H9 (cell line): Measurements from ENCODE around the gene ADAM8. TPM values are rescaled to one million over a fixed set of nuclear protein-coding genes. Genes with fewer than 3 reads are reported as not detected.

ENCODE experiments used
- DNase-seq: peaks from one replicate; pipeline ENCODE4 v3.0.0-alpha.2; 2017
- H2AFZ ChIP-seq: one replicate; pipeline ENCODE4 v1.6.1; 2013; ENCODE audit warnings: mild to moderate bottlenecking, low read length, control low read depth, moderate library complexity
- H2AK5ac ChIP-seq: 2 replicates; pipeline ENCODE4 v1.6.1; 2013; ENCODE audit warnings: low read length, control low read depth, mixed read lengths; ENCODE audit not compliant: insufficient read length
- H2BK120ac ChIP-seq: one replicate; pipeline ENCODE4 v1.6.1; 2013; ENCODE audit warnings: low read depth, mild to moderate bottlenecking, low read length, control low read depth, inconsistent platforms; ENCODE audit not compliant: poor library complexity, severe bottlenecking
- H2BK12ac ChIP-seq: 2 replicates; pipeline ENCODE4 v1.6.1; 2013; ENCODE audit warnings: low read length, control low read depth, mixed read lengths, low read depth; ENCODE audit not compliant: insufficient read length
- H2BK15ac ChIP-seq: 2 replicates; pipeline ENCODE4 v1.6.1; 2013; ENCODE audit warnings: low read depth, low read length, control low read depth
- H2BK20ac ChIP-seq: one replicate; pipeline ENCODE4 v1.6.1; 2013; ENCODE audit warnings: low read depth, mild to moderate bottlenecking, low read length, control low read depth, inconsistent platforms; ENCODE audit not compliant: poor library complexity, severe bottlenecking
- H2BK5ac ChIP-seq: 2 replicates; pipeline ENCODE4 v1.6.1; 2013; ENCODE audit warnings: low read length, control low read depth, mixed read lengths; ENCODE audit not compliant: insufficient read length
- H3K14ac ChIP-seq: 2 replicates; pipeline ENCODE4 v1.6.1; 2013; ENCODE audit warnings: low read length, control low read depth; ENCODE audit not compliant: insufficient read depth
- H3K18ac ChIP-seq: 2 replicates; pipeline ENCODE4 v1.6.1; 2013; ENCODE audit warnings: low read depth, mild to moderate bottlenecking, mixed read lengths, low read length, control low read depth; ENCODE audit not compliant: insufficient read length
- H3K23ac ChIP-seq: 2 replicates; pipeline ENCODE4 v1.6.1; 2013; ENCODE audit warnings: low read length, control low read depth, mixed read lengths, low read depth; ENCODE audit not compliant: insufficient read length
- H3K23me2 ChIP-seq: 2 replicates; pipeline ENCODE4 v1.6.1; 2013; ENCODE audit warnings: low read depth, mild to moderate bottlenecking, mixed read lengths, low read length, control low read depth; ENCODE audit not compliant: insufficient read length, poor library complexity, severe bottlenecking
- H3K27ac ChIP-seq: 2 replicates; pipeline ENCODE4 v1.5.1; 2013; ENCODE audit warnings: low read length, control low read depth, mixed read lengths, low read depth; ENCODE audit not compliant: insufficient read length
- H3K27me3 ChIP-seq: 2 replicates; pipeline ENCODE4 v1.6.1; 2013; ENCODE audit warnings: low read length, control low read depth, inconsistent platforms; ENCODE audit not compliant: insufficient read depth
- H3K4ac ChIP-seq: 2 replicates; pipeline ENCODE4 v1.6.1; 2013; ENCODE audit warnings: low read depth, mild to moderate bottlenecking, control low read depth, inconsistent platforms, low read length, moderate library complexity
- H3K4me1 ChIP-seq: 2 replicates; pipeline ENCODE4 v1.6.1; 2013; ENCODE audit warnings: low read length, control low read depth, inconsistent platforms; ENCODE audit not compliant: insufficient read depth
- H3K4me2 ChIP-seq: 2 replicates; pipeline ENCODE4 v1.6.1; 2013; ENCODE audit warnings: low read length, control low read depth, mixed read lengths; ENCODE audit not compliant: insufficient read length, insufficient read depth
- H3K56ac ChIP-seq: 2 replicates; pipeline ENCODE4 v1.6.1; 2013; ENCODE audit warnings: low read depth, mild to moderate bottlenecking, mixed read lengths, low read length, control low read depth; ENCODE audit not compliant: insufficient read length
- H3K79me1 ChIP-seq: 2 replicates; pipeline ENCODE4 v1.6.1; 2013; ENCODE audit warnings: low read depth, mild to moderate bottlenecking, moderate library complexity, low read length, control low read depth, inconsistent platforms; ENCODE audit not compliant: insufficient read depth, poor library complexity, severe bottlenecking
- H3K79me2 ChIP-seq: 2 replicates; pipeline ENCODE4 v1.6.1; 2013; ENCODE audit warnings: low read length, control low read depth, inconsistent platforms; ENCODE audit not compliant: insufficient read depth
- H3K9ac ChIP-seq: 2 replicates; pipeline ENCODE4 v1.6.1; 2013; ENCODE audit warnings: low read length, control low read depth, mixed read lengths; ENCODE audit not compliant: insufficient read length; ENCODE audit errors: extremely low read depth
- H3K9me3 ChIP-seq: one replicate; pipeline ENCODE4 v1.6.1; 2013; ENCODE audit warnings: low read depth, low read length, inconsistent platforms; ENCODE audit not compliant: control insufficient read depth
- H3T11ph ChIP-seq: one replicate; pipeline ENCODE4 v1.6.1; 2013; ENCODE audit warnings: mild to moderate bottlenecking, low read length, control low read depth, inconsistent platforms
- H4K20me1 ChIP-seq: one replicate; pipeline ENCODE4 v1.6.1; 2013; ENCODE audit not compliant: control insufficient read depth, insufficient read length, insufficient read depth
- H4K5ac ChIP-seq: 2 replicates; pipeline ENCODE4 v1.6.1; 2013; ENCODE audit warnings: low read depth, mild to moderate bottlenecking, mixed read lengths, low read length, control low read depth; ENCODE audit not compliant: insufficient read length
- H4K8ac ChIP-seq: replicated peaks from 2 replicates; pipeline ENCODE4 v1.6.1; 2013; ENCODE audit warnings: low read length, control low read depth, mixed read lengths, low read depth; ENCODE audit not compliant: insufficient read length
- H4K91ac ChIP-seq: 2 replicates; pipeline ENCODE4 v1.6.1; 2013; ENCODE audit warnings: low read depth, mild to moderate bottlenecking, moderate library complexity, mixed read lengths, low read length, control low read depth; ENCODE audit not compliant: insufficient read length
- H3K27ac Mint-ChIP-seq, 3 experiments: 2 replicates in 2 of 3; 3 replicates in 1 of 3; pipeline ENCODE4 v1.8.0; 2020 to 2021; ENCODE audit warnings: mixed read lengths in 3 of 3, mild to moderate bottlenecking in 1 of 3, moderate library complexity in 1 of 3
- H3K27me3 Mint-ChIP-seq: 2 replicates; pipeline ENCODE4 v1.8.0; 2021; ENCODE audit warnings: low read depth, mild to moderate bottlenecking, moderate library complexity, mixed read lengths
- H3K36me3 Mint-ChIP-seq, 3 experiments: 2 replicates in 2 of 3; 3 replicates in 1 of 3; pipeline ENCODE4 v1.8.0; 2020 to 2021; ENCODE audit warnings: low read depth in 3 of 3, mixed read lengths in 3 of 3; ENCODE audit not compliant: insufficient read depth in 1 of 3
- H3K4me1 Mint-ChIP-seq, 2 experiments: 2 replicates each; pipeline ENCODE4 v1.8.0; 2020; ENCODE audit warnings: mixed read lengths in 2 of 2
- H3K4me3 Mint-ChIP-seq, 2 experiments: 2 replicates in 1 of 2; 3 replicates in 1 of 2; pipeline ENCODE4 v1.8.0; 2020 to 2021; ENCODE audit warnings: mild to moderate bottlenecking in 2 of 2, mixed read lengths in 2 of 2, moderate library complexity in 1 of 2
- H3K9me3 Mint-ChIP-seq, 2 experiments: 2 replicates in 1 of 2; 3 replicates in 1 of 2; pipeline ENCODE4 v1.8.0; 2020; ENCODE audit warnings: mild to moderate bottlenecking in 2 of 2, mixed read lengths in 2 of 2, moderate library complexity in 1 of 2
- CTCF ChIP-seq: fragments of 200-600 bp; sonication (generic); conservative IDR thresholded peaks from 3 replicates; pipeline ENCODE4 v1.8.0; 2021; ENCODE audit warnings: antibody characterized with exemption, mild to moderate bottlenecking
- WGBS: extraction: QIAGEN DNeasy Blood & Tissue Kit; methylation state at CpG from one replicate; pipeline ENCODE4 v1.1.7; 2013; ENCODE audit warnings: missing lambda C conversion rate, low lambda C conversion rate, mixed read lengths; ENCODE audit not compliant: insufficient read length; ENCODE audit errors: extremely low coverage; 5-methylcytosine and 5-hydroxymethylcytosine counted together
- total RNA-seq: library from RNA; stranded (reverse); gene quantifications from 2 replicates; pipeline ENCODE4 v1.2.1, GENCODE V29; 2021

ADAM8 gene
- total RNA-seq, 1 experiment from 2014 or later: 5.4 TPM

GRCh38 chr10:133237241-133237587, 39.5 kb downstream of the ADAM8 start:
- Histone ChIP-seq H2AFZ (no peak overlapping the region), H3K4me1 (no peaks in the 10 kb centered on the region; the same call in 1 of the 2 replicates), H3K23ac (no peak overlapping the region), H3K23me2 (peaks cover 14% of the 10 kb centered on the region), H3K79me1 (no peaks in the 10 kb centered on the region), H3K9ac (no peak overlapping the region), H3K9me3 (no peaks in the 10 kb centered on the region), H3K79me2 (no peaks in the 10 kb centered on the region), H4K20me1 (no peaks in the 10 kb centered on the region), H3K4ac (no peak overlapping the region), H2BK20ac (no peak overlapping the region), H2BK5ac (no peak overlapping the region), H3K56ac (no peak overlapping the region), H3K4me2 (peak overlapping the region; percentile 27), H3K27me3 (peaks cover 14% of the 10 kb centered on the region; the same call in 1 of the 2 replicates), H2BK12ac (no peak overlapping the region), H3K27ac (no peak overlapping the region), H3T11ph (no peak overlapping the region), H4K91ac (no peak overlapping the region), H2BK15ac (no peak overlapping the region), H3K14ac (peak overlapping the region; percentile 24; the same call in 1 of the 2 replicates), H4K5ac (no peak overlapping the region), H4K8ac (no peak overlapping the region), H3K18ac (peak overlapping the region; percentile 18), H2BK120ac (no peak overlapping the region), H2AK5ac (no peak overlapping the region)
- DNase-seq: no peak
- H3K9me3 Mint-ChIP-seq: no peaks in the 10 kb centered on the region; a peak in 1 of 5 replicates
- TF ChIP-seq CTCF: no peak
- peaks cover 13 to 22% of the 10 kb centered on the region in 2 experiments for H3K4me1 Mint-ChIP-seq
- H3K27me3 Mint-ChIP-seq: peaks cover 63% of the 10 kb centered on the region
- peaks cover 0 to 20% (median 0%) of the 10 kb centered on the region in 3 experiments; a peak in 3 of 7 replicates for H3K36me3 Mint-ChIP-seq
- no CpG with 5 or more reads among the region's 32 CpGs for WGBS
- no peak overlapping the region for H3K27ac Mint-ChIP-seq
- H3K4me3 Mint-ChIP-seq: peak overlapping the region; percentile 55 to 76; a peak in 4 of 5 replicates
